ENCODE data around the gene METTL22.

DNA sequence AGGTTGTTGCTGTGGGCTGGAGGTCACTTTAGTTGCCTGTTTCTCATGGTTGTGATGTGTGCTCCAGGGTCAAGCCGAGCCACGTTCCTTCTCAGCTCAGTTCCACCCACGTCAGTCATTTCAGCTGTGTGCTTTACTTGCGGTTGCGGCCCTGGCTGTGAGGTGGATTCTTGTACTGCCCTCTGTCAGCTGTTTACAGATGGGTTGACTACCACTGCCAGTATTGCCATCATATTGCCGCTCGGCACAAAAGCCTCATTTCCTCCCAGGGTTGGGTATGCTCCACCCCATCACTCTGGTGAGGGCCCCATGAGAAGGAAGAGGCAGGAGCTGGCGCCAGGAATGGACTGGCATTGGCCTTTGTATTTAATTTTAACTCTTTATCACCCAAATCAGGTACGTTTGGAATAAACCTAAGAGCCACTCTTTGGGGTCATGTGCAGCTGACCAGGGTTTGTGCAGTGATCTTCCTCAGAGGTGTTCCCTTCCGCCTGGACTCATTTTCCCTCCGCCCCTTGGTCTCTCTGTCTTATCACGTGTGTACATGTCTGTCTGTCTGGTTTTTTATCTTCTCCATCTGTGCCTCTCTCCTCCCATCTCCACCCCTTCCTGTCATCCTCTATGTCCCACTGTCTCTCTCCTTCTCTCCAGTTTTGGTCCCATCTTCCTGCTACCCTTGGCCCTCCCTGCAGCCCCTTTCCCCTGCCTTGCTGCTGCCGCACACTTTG, 25.0 kb downstream of the METTL22 start:
- TF ChIP-seq POLR2A (IDR thresholded peaks at IDR 0.05) (no peak), POLR2AphosphoS5 (IDR thresholded peaks at IDR 0.05) (no peak)
- TF ChIP-seq, protein P1, sequence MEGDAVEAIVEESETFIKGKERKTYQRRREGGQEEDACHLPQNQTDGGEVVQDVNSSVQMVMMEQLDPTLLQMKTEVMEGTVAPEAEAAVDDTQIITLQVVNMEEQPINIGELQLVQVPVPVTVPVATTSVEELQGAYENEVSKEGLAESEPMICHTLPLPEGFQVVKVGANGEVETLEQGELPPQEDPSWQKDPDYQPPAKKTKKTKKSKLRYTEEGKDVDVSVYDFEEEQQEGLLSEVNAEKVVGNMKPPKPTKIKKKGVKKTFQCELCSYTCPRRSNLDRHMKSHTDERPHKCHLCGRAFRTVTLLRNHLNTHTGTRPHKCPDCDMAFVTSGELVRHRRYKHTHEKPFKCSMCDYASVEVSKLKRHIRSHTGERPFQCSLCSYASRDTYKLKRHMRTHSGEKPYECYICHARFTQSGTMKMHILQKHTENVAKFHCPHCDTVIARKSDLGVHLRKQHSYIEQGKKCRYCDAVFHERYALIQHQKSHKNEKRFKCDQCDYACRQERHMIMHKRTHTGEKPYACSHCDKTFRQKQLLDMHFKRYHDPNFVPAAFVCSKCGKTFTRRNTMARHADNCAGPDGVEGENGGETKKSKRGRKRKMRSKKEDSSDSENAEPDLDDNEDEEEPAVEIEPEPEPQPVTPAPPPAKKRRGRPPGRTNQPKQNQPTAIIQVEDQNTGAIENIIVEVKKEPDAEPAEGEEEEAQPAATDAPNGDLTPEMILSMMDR (IDR thresholded peaks at IDR 0.05): no peak
